Ascending aorta (tissue), 2 donors: Measurements from ENCODE around the gene SORCS2. TPM values are rescaled to one million over a fixed set of nuclear protein-coding genes. Genes with fewer than 3 reads are reported as not detected.

Source experiments
- DNase-seq, 2 donors: peaks; one replicate each; pipeline ENCODE4 v3.0.0-alpha.2; 2019; ENCODE audit warnings: low spot score in 2 of 2
- H3K27ac ChIP-seq, 2 donors: fragments of 200-600 bp; sonication (generic); one replicate each; pipeline ENCODE4 v1.5.1; 2016 to 2017; ENCODE audit warnings: mild to moderate bottlenecking in 1 of 2
- H3K27me3 ChIP-seq: fragments of 200-600 bp; sonication (generic); one replicate; pipeline ENCODE4 v1.5.1; 2017
- H3K36me3 ChIP-seq, 2 donors: fragments of 200-600 bp; sonication (generic); one replicate each; pipeline ENCODE4 v1.5.1; 2016
- H3K4me1 ChIP-seq, 2 donors: fragments of 200-600 bp; sonication (generic); one replicate each; pipeline ENCODE4 v1.5.1; 2016 to 2017; ENCODE audit warnings: mild to moderate bottlenecking in 1 of 2
- H3K4me3 ChIP-seq, 2 donors: fragments of 200-600 bp; sonication (generic); one replicate each; pipeline ENCODE4 v1.5.1; 2016 to 2017; ENCODE audit warnings: mild to moderate bottlenecking in 1 of 2
- H3K9me3 ChIP-seq, 2 donors: fragments of 200-600 bp; sonication (generic); one replicate each; pipeline ENCODE4 v1.5.1; 2016
- intact Hi-C: fragments of 100-400 bp; cut with DNase I; formaldehyde crosslinking; loops from one replicate; pipeline ENCODE4 v1.15.1; 2023
- total RNA-seq: library from RNA; depleted of rRNA; stranded (reverse); fragments of >200 nt; gene quantifications from one replicate; pipeline ENCODE4 v1.1.0, GENCODE V29; 2016
- TF ChIP-seq, protein P1 (sequence below), 3 experiments: fragments of 200-600 bp in 2 of 3; fragments of 450-650 bp in 1 of 3; sonication (generic) in 2 of 3; IDR thresholded peaks; one replicate each; pipeline ENCODE4 v1.5.1; 2016 to 2019; ENCODE audit warnings: antibody characterized with exemption in 3 of 3, mild to moderate bottlenecking in 1 of 3, moderate library complexity in 1 of 3

Gene SORCS2
- total RNA-seq, 1 donor from 2014 or later: 0.32 TPM

DNA sequence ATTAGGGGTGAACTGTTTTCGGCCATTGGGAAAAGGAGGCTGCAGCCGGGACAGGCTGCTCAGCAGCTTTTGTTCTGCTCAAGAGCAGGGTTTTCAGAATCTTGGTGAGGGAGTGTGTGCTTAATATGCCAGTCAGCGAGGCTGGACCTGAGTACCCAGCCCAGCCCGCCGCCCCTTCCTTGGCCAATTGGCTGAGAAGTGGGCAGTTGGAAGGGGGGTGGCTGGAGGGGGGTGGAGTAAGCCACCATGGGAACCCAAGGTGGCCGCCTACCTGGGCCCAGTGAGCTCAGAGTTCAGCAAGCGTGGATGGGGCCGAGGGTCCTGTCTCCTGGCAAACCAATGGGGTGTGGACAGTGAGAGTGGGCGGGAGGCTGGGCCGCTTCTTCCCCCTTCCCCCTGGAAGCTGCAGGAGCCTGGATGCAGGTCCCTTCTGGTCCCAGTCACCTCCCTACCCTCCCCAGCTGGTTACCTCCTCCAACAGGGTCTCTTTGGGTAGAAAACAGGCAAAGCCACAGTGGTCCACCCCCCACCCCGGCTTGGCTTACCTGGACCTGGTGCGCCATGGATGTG is 52.5 kb downstream of the SORCS2 start:
- no peak for DNase-seq
- intact Hi-C loops: no loop called here
- H3K27me3 ChIP-seq: no peaks in the 10 kb centered on the region
- H3K4me1 ChIP-seq: peaks cover 0 to 3% of the 10 kb centered on the region in 2 donors
- H3K9me3 ChIP-seq: no peaks in the 10 kb centered on the region
- H3K4me3 ChIP-seq: no peak overlapping the region
- H3K27ac ChIP-seq: no peak overlapping the region
- H3K36me3 ChIP-seq: no peaks in the 10 kb centered on the region
- TF ChIP-seq, protein P1, sequence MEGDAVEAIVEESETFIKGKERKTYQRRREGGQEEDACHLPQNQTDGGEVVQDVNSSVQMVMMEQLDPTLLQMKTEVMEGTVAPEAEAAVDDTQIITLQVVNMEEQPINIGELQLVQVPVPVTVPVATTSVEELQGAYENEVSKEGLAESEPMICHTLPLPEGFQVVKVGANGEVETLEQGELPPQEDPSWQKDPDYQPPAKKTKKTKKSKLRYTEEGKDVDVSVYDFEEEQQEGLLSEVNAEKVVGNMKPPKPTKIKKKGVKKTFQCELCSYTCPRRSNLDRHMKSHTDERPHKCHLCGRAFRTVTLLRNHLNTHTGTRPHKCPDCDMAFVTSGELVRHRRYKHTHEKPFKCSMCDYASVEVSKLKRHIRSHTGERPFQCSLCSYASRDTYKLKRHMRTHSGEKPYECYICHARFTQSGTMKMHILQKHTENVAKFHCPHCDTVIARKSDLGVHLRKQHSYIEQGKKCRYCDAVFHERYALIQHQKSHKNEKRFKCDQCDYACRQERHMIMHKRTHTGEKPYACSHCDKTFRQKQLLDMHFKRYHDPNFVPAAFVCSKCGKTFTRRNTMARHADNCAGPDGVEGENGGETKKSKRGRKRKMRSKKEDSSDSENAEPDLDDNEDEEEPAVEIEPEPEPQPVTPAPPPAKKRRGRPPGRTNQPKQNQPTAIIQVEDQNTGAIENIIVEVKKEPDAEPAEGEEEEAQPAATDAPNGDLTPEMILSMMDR (IDR thresholded peaks at IDR 0.05): no peak

DNA sequence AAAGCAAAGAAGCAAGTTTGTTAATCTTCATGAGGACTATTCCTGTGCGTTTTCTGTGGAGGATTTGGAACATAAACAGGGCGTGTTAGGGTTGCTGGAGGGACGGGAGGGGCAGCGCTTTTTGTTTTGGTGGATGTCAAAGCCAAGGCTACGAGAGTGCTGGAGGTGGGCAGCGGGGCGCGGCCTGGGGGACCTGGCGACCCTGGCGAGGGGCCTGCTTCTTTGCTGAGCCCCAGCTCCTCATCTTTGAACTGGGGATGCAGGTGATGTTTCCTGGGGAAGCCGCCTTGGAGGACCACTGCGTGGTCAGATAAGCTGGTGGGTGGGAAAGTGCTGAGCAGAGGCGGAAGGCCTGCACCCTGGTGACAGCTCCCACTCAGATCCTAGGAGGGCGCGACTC is 55.2 kb downstream of the SORCS2 start:
- intact Hi-C loops: no loop called here
- H3K4me3 ChIP-seq: no peak overlapping the region
- no peak for DNase-seq
- no peaks in the 10 kb centered on the region for H3K36me3 ChIP-seq
- H3K4me1 ChIP-seq: peaks cover 0 to 6% of the 10 kb centered on the region in 2 donors
- no peaks in the 10 kb centered on the region for H3K27me3 ChIP-seq
- no peaks in the 10 kb centered on the region for H3K9me3 ChIP-seq
- no peak overlapping the region for H3K27ac ChIP-seq
- TF ChIP-seq, protein P1 (IDR thresholded peaks at IDR 0.05): no peak

DNA sequence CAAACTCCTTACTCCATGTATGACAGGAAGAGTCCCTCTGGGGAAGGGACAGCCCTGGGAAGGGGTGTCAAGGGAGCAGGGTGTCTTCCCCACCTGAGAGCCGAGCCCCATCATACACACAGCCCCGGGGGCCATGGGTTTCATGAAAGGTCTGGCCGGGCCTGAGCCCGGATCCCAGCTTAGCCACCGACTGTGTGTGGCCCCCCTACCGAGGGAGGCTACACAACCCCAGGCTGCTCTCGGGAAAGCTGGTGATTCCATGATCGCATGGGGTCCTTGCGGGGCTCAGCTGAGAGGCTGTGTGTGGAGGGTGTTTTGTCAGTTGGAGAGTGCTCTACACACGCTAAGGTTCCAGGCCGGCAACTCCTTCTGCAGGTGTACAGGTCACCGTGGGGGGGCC is 55.6 kb downstream of the SORCS2 start:
- no peak for DNase-seq
- no peak overlapping the region for H3K4me3 ChIP-seq
- TF ChIP-seq, protein P1 (IDR thresholded peaks at IDR 0.05): no peak
- H3K27me3 ChIP-seq: no peaks in the 10 kb centered on the region
- H3K4me1 ChIP-seq: peaks cover 0 to 6% of the 10 kb centered on the region in 2 donors
- H3K9me3 ChIP-seq: no peaks in the 10 kb centered on the region
- H3K27ac ChIP-seq: no peak overlapping the region
- no peaks in the 10 kb centered on the region for H3K36me3 ChIP-seq
- intact Hi-C loops: no loop called here

- Histone ChIP-seq H3K4me1 (peaks cover 0 to 6% of the 10 kb centered on the region in 2 donors), H3K4me3 (no peak overlapping the region), H3K36me3 (no peaks in the 10 kb centered on the region), H3K9me3 (no peaks in the 10 kb centered on the region), H3K27me3 (no peaks in the 10 kb centered on the region), H3K27ac (no peak overlapping the region)
- intact Hi-C loops: no loop called here
- no peak for DNase-seq
- TF ChIP-seq, protein P1 (IDR thresholded peaks at IDR 0.05): no peak
These were observed 56.5 kb downstream of the SORCS2 start for GRCh38 chr4:7248857-7249256.

DNA sequence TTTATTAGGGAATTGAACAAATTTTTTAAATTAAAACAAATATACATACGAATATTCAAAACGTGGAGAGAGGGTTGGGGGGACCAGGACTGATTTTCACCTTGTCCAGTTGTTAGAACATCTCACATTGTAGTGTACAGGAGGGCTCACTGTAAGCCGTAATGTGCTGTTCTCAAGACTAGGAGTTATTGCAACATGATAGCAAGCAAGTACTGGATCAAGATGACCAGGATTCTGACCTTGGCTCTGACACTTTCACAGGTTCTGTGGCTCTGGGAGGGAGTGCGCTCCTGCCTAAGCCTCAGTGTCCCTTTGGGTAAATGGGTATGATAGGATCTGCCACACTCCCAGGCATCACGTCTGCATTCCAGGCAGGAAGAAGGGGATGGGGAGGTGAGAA is 59.0 kb downstream of the SORCS2 start:
- Histone ChIP-seq H3K36me3 (no peaks in the 10 kb centered on the region), H3K27me3 (no peaks in the 10 kb centered on the region), H3K27ac (no peak overlapping the region), H3K4me1 (peaks cover 0 to 6% of the 10 kb centered on the region in 2 donors), H3K9me3 (no peaks in the 10 kb centered on the region), H3K4me3 (no peak overlapping the region)
- TF ChIP-seq, protein P1 (IDR thresholded peaks at IDR 0.05): no peak
- intact Hi-C loops: no loop called here
- no peak for DNase-seq

DNA sequence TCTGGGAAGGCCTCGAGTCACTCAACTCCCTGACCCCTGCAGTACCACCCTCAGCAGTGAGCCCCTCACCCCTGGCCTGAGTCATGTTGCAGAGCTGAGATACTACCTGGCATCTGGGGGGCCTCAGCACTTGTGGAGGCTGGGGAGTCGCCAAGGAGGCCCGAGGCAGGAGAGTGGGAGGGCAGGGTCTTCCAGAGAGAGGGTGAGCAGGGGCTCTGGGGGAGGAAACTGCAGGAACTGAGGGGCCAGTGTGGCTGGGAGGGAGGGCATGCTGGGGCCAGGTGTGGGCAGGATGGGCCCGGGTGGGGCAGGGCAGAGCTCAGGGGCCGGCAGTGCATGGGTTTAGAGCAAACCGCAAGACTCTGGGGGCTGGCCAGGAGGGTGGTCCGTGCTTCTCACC is 59.7 kb downstream of the SORCS2 start:
- TF ChIP-seq, protein P1 (IDR thresholded peaks at IDR 0.05): no peak
- Histone ChIP-seq H3K4me3 (no peak overlapping the region), H3K27me3 (no peaks in the 10 kb centered on the region), H3K27ac (no peak overlapping the region), H3K9me3 (no peaks in the 10 kb centered on the region), H3K4me1 (peaks cover 0 to 6% of the 10 kb centered on the region in 2 donors), H3K36me3 (no peaks in the 10 kb centered on the region)
- intact Hi-C loops: no loop called here
- DNase-seq: no peak
